Measurements from ENCODE around the gene DST. TPM values are rescaled to one million over a fixed set of nuclear protein-coding genes. Genes with fewer than 3 reads are reported as not detected.
"Not testable (repeated sequence)": the region's sequence is repeated elsewhere in the genome, so short reads cannot be mapped to it uniquely, and the experiment has no call there.

DST gene
- polyA plus RNA-seq, 1 of the 3 experiments (the other 2 are of a cell fraction) = 64.3 TPM

GRCh38 chr6:56497240-56497639, 145.4 kb downstream of the DST start:
- Histone ChIP-seq H2AFZ (ENCODE audit: low read depth) (no peak overlapping the region), H4K20me1 (ENCODE audit: insufficient read depth) (no peaks in the 10 kb centered on the region), H3K9me3 (no peaks in the 10 kb centered on the region), H3K27ac (ENCODE audit: low read depth in 2 of 2, low read length in 1 of 2) (peak overlapping the region in 1 of 2 experiments; percentile 34; a peak in 1 of 4 replicates), H3K4me1 (ENCODE audit: control insufficient read depth in 1 of 2, insufficient read depth in 2 of 2, low read depth in 1 of 2, low read length in 1 of 2) (no peaks in the 10 kb centered on the region; a peak in 2 of 4 replicates), H3K4me3 (ENCODE audit: low read depth in 2 of 2, low read length in 1 of 2) (no peak overlapping the region), H3K36me3 (replicated peaks in 1 of 2; ENCODE audit: control insufficient read depth in 1 of 2, insufficient read depth in 2 of 2, low read length in 1 of 2) (peaks cover 75 to 87% of the 10 kb centered on the region in 2 experiments), H3F3A (replicated peaks; ENCODE audit: insufficient read depth) (peaks cover 10% of the 10 kb centered on the region), H3K27me3 (ENCODE audit: insufficient read depth) (no peaks in the 10 kb centered on the region), H3K9me2 (no peaks in the 10 kb centered on the region), H3K79me2 (ENCODE audit: insufficient read depth) (no peaks in the 10 kb centered on the region; the same call in 1 of the 2 replicates), H3K9ac (no peak overlapping the region), H3K4me2 (no peak overlapping the region)
- TF ChIP-seq, protein P1, sequence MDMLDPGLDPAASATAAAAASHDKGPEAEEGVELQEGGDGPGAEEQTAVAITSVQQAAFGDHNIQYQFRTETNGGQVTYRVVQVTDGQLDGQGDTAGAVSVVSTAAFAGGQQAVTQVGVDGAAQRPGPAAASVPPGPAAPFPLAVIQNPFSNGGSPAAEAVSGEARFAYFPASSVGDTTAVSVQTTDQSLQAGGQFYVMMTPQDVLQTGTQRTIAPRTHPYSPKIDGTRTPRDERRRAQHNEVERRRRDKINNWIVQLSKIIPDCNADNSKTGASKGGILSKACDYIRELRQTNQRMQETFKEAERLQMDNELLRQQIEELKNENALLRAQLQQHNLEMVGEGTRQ (IDR thresholded peaks at IDR 0.05; ENCODE audit: borderline replicate concordance, low read depth, low read length) = no peak
- TF ChIP-seq FOXM1 (IDR thresholded peaks at IDR 0.05; ENCODE audit: low read depth) (no peak), TCF12 (IDR thresholded peaks at IDR 0.05) (no peak), SMC3 (IDR thresholded peaks at IDR 0.05; ENCODE audit: low read depth, low read length) (no peak), SIN3A (IDR thresholded peaks at IDR 0.05; ENCODE audit: borderline replicate concordance, low read depth, low read length) (no peak), MEF2A (IDR thresholded peaks at IDR 0.05; ENCODE audit: borderline replicate concordance, low read depth) (no peak)
- TF ChIP-seq, protein P2, sequence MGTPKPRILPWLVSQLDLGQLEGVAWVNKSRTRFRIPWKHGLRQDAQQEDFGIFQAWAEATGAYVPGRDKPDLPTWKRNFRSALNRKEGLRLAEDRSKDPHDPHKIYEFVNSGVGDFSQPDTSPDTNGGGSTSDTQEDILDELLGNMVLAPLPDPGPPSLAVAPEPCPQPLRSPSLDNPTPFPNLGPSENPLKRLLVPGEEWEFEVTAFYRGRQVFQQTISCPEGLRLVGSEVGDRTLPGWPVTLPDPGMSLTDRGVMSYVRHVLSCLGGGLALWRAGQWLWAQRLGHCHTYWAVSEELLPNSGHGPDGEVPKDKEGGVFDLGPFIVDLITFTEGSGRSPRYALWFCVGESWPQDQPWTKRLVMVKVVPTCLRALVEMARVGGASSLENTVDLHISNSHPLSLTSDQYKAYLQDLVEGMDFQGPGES (IDR thresholded peaks at IDR 0.05; ENCODE audit: low read depth, low read length) = no peak
- ChIA-PET POLR2A (interaction anchor here (0.9 kb wide), 1 partner anchor 45 kb away, joined by 4 read pairs; no protein-coding TSS in a partner anchor), CTCF (interaction anchor here (1.5 kb wide), 1 partner anchor 52 kb away, joined by 4 read pairs; no protein-coding TSS in a partner anchor)
- no peak for DNase-seq
- WGBS (ENCODE audit: low lambda C conversion rate) = 98% methylated on average over 7 of the region's 7 CpGs

DNA sequence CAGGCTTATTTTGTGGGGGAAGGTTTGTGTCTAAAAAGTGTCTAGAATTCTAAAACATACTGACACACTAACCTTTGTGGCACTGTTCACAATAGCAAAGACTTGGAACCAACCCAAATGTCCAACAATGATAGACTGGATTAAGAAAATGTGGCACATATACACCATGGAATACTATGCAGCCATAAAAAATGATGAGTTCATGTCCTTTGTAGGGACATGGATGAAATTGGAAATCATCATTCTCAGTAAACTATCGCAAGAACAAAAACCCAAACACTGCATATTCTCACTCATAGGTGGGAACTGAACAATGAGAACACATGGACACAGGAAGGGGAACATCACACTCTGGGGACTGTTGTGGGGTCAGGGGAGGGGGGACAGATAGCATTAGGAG, 146.0 kb downstream of the DST start:
- CTCF ChIA-PET = interaction anchor here (1.5 kb wide), 1 partner anchor 52 kb away, joined by 4 read pairs; no protein-coding TSS in a partner anchor
- H3K4me2 ChIP-seq; DNase-seq; H3K4me1 ChIP-seq (ENCODE audit: control insufficient read depth in 1 of 2, insufficient read depth in 2 of 2, low read depth in 1 of 2, low read length in 1 of 2); H3K27ac ChIP-seq (ENCODE audit: low read depth in 2 of 2, low read length in 1 of 2); H3K9me2 ChIP-seq; H3K9ac ChIP-seq; H3K27me3 ChIP-seq (ENCODE audit: insufficient read depth); POLR2A ChIA-PET; H3K9me3 ChIP-seq; H3K4me3 ChIP-seq (ENCODE audit: low read depth in 2 of 2, low read length in 1 of 2); H4K20me1 ChIP-seq (ENCODE audit: insufficient read depth); H3K79me2 ChIP-seq (ENCODE audit: insufficient read depth); H2AFZ ChIP-seq (ENCODE audit: low read depth): not testable (repeated sequence)
- H3K36me3 ChIP-seq (replicated peaks in 1 of 2; ENCODE audit: control insufficient read depth in 1 of 2, insufficient read depth in 2 of 2, low read length in 1 of 2) = peaks cover 76 to 87% of the 10 kb centered on the region in 2 experiments
- WGBS (ENCODE audit: low lambda C conversion rate) = no CpG with 5 or more reads among the region's 1 CpG
- H3F3A ChIP-seq (replicated peaks; ENCODE audit: insufficient read depth) = peaks cover 10% of the 10 kb centered on the region

DNA sequence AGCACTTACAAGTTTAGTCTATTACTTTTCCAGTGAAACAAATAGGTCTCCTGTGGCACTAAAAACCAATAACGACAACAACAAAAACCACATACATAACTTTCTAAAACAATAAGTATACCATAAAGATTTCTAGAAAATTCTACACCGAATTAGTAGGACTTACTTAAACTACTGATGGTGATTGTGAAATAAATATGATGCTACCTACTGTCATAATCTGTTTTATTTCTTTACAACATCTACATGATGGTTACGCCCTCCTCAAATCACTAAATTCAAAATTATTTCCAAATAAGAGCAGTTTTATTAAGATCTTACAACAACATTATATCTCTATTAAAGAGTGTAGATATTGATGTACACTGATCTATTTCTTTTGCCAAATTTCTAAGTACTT, 147.0 kb downstream of the DST start:
- Histone ChIP-seq H3K79me2 (ENCODE audit: insufficient read depth) (no peaks in the 10 kb centered on the region; the same call in 1 of the 2 replicates), H3K4me3 (ENCODE audit: low read depth in 2 of 2, low read length in 1 of 2) (no peak overlapping the region), H4K20me1 (ENCODE audit: insufficient read depth) (no peaks in the 10 kb centered on the region), H3K27me3 (ENCODE audit: insufficient read depth) (no peaks in the 10 kb centered on the region), H3K4me2 (no peak overlapping the region), H3K4me1 (ENCODE audit: control insufficient read depth in 1 of 2, insufficient read depth in 2 of 2, low read depth in 1 of 2, low read length in 1 of 2) (peaks cover 0 to 2% of the 10 kb centered on the region in 2 experiments; a peak in 2 of 4 replicates), H3K9me2 (no peaks in the 10 kb centered on the region), H3F3A (replicated peaks; ENCODE audit: insufficient read depth) (peaks cover 10% of the 10 kb centered on the region), H3K9me3 (no peaks in the 10 kb centered on the region), H3K9ac (no peak overlapping the region), H2AFZ (ENCODE audit: low read depth) (no peak overlapping the region), H3K27ac (ENCODE audit: low read depth in 2 of 2, low read length in 1 of 2) (no peak overlapping the region), H3K36me3 (replicated peaks in 1 of 2; ENCODE audit: control insufficient read depth in 1 of 2, insufficient read depth in 2 of 2, low read length in 1 of 2) (peaks cover 75 to 87% of the 10 kb centered on the region in 2 experiments)
- WGBS (ENCODE audit: low lambda C conversion rate) = 89% methylated on average over 3 of the region's 3 CpGs
- CTCF ChIA-PET = no interaction called here
- POLR2A ChIA-PET = no interaction called here
- DNase-seq = no peak
- TF ChIP-seq GATA2 (CRISPR knock-in tag; IDR thresholded peaks at IDR 0.05) (no peak), GABPA (IDR thresholded peaks at IDR 0.05; ENCODE audit: low read depth) (no peak), YY1 (IDR thresholded peaks at IDR 0.05; ENCODE audit: low read depth) (no peak), TAF1 (IDR thresholded peaks at IDR 0.05; ENCODE audit: borderline replicate concordance, low read depth, low read length) (no peak), REST (IDR thresholded peaks at IDR 0.05; ENCODE audit: low read depth, low read length) (no peak), FOXM1 (IDR thresholded peaks at IDR 0.05; ENCODE audit: low read depth) (no peak), RCOR1 (IDR thresholded peaks at IDR 0.05; ENCODE audit: low read length) (no peak)
- TF ChIP-seq, protein P3, sequence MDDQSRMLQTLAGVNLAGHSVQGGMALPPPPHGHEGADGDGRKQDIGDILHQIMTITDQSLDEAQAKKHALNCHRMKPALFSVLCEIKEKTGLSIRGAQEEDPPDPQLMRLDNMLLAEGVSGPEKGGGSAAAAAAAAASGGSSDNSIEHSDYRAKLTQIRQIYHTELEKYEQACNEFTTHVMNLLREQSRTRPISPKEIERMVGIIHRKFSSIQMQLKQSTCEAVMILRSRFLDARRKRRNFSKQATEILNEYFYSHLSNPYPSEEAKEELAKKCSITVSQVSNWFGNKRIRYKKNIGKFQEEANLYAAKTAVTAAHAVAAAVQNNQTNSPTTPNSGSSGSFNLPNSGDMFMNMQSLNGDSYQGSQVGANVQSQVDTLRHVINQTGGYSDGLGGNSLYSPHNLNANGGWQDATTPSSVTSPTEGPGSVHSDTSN (IDR thresholded peaks at IDR 0.05) = no peak

Data from SK-N-SH (cell line).